ENCODE data around the gene DCAF12.
"Not testable (repeated sequence)": the region's sequence is repeated elsewhere in the genome, so short reads cannot be mapped to it uniquely, and the experiment has no call there.

Gene DCAF12

GRCh38 chr9:34045903-34046302 lies 80.6 kb downstream of the DCAF12 start:
- no peak for TF ChIP-seq JUND (IDR thresholded peaks at IDR 0.05; ENCODE audit: low read depth)
- no peak for DNase-seq (ENCODE audit: low read depth in 1 of 2, low spot score in 1 of 2)
- in situ Hi-C loops (cut with HindIII; ENCODE audit: low pct_unique_long_range_greater_than_20kb, low sequenced_read_pairs): no loop called here

- DNase-seq (ENCODE audit: low read depth in 1 of 2, low spot score in 1 of 2); in situ Hi-C loops (cut with HindIII; ENCODE audit: low pct_unique_long_range_greater_than_20kb, low sequenced_read_pairs): not testable (repeated sequence)
Observed at GRCh38 chr9:34042074-34042473, 84.4 kb downstream of the DCAF12 start.

GRCh38 chr9:34038851-34039250 lies 87.6 kb downstream of the DCAF12 start:
- in situ Hi-C loops (cut with HindIII; ENCODE audit: low pct_unique_long_range_greater_than_20kb, low sequenced_read_pairs); DNase-seq (ENCODE audit: low read depth in 1 of 2, low spot score in 1 of 2): not testable (repeated sequence)

GRCh38 chr9:34037626-34038025 lies 88.9 kb downstream of the DCAF12 start:
- no peak for DNase-seq (ENCODE audit: low read depth in 1 of 2, low spot score in 1 of 2)
- TF ChIP-seq JUND (IDR thresholded peaks at IDR 0.05; ENCODE audit: low read depth): no peak
- in situ Hi-C loops (cut with HindIII; ENCODE audit: low pct_unique_long_range_greater_than_20kb, low sequenced_read_pairs): no loop called here

- in situ Hi-C loops (cut with HindIII; ENCODE audit: low pct_unique_long_range_greater_than_20kb, low sequenced_read_pairs): no loop called here
Observed at GRCh38 chr9:34036625-34037024, 89.9 kb downstream of the DCAF12 start.

More at GRCh38 chr9:34036625-34037024, 89.9 kb downstream of the DCAF12 start:
- TF ChIP-seq JUND (IDR thresholded peaks at IDR 0.05; ENCODE audit: low read depth): no peak
- DNase-seq (ENCODE audit: low read depth in 1 of 2, low spot score in 1 of 2): no peak

Measured in T47D (cell line).